Coronary artery (tissue), 2 donors: ENCODE measurements around the gene PRTFDC1.
A peak's percentile ranks its signal among the peaks of the same experiment; 100 is the strongest.

ENCODE experiments used
- DNase-seq: peaks from one replicate; pipeline ENCODE4 v3.0.0-alpha.2; 2017; ENCODE audit warnings: low spot score
- H3K27ac ChIP-seq, 2 donors: fragments of 200-600 bp; sonication (generic); one replicate each; pipeline ENCODE4 v1.5.1; 2016 to 2019
- H3K4me3 ChIP-seq: fragments of 200-600 bp; sonication (generic); 2 replicates; pipeline ENCODE4 v1.5.1; 2016; ENCODE audit warnings: mild to moderate bottlenecking, moderate library complexity
- TF ChIP-seq, protein P1 (sequence below): fragments of 200-600 bp; sonication (generic); IDR thresholded peaks from one replicate; pipeline ENCODE4 v1.5.1; 2019; ENCODE audit warnings: antibody characterized with exemption

Gene PRTFDC1

GRCh38 chr10:24952143-24952706 is at the start of gene PRTFDC1:
PRTFDC1 (minus strand) TSS chr10:24952606; CDS start chr10:24952575, 31 bp downstream.
- Histone ChIP-seq H3K4me3 (peak within 1 kb of the TSS; percentile 86), H3K27ac (peak within 1 kb of the TSS; percentile 70 to 88)
- DNase-seq, result no peak
- TF ChIP-seq, protein P1, sequence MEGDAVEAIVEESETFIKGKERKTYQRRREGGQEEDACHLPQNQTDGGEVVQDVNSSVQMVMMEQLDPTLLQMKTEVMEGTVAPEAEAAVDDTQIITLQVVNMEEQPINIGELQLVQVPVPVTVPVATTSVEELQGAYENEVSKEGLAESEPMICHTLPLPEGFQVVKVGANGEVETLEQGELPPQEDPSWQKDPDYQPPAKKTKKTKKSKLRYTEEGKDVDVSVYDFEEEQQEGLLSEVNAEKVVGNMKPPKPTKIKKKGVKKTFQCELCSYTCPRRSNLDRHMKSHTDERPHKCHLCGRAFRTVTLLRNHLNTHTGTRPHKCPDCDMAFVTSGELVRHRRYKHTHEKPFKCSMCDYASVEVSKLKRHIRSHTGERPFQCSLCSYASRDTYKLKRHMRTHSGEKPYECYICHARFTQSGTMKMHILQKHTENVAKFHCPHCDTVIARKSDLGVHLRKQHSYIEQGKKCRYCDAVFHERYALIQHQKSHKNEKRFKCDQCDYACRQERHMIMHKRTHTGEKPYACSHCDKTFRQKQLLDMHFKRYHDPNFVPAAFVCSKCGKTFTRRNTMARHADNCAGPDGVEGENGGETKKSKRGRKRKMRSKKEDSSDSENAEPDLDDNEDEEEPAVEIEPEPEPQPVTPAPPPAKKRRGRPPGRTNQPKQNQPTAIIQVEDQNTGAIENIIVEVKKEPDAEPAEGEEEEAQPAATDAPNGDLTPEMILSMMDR, result peak; percentile 45

- no peak for DNase-seq
- no peak overlapping the region for H3K4me3 ChIP-seq
- no peak overlapping the region for H3K27ac ChIP-seq
- TF ChIP-seq, protein P1, result no peak
Observed at GRCh38 chr10:24998044-24998443, 45.6 kb upstream of the PRTFDC1 start.

- TF ChIP-seq, protein P1, result no peak
- DNase-seq, result no peak
- H3K4me3 ChIP-seq, result no peak overlapping the region
- H3K27ac ChIP-seq, result no peak overlapping the region
Observed at GRCh38 chr10:24995072-24995471, 42.7 kb upstream of the PRTFDC1 start.

DNA sequence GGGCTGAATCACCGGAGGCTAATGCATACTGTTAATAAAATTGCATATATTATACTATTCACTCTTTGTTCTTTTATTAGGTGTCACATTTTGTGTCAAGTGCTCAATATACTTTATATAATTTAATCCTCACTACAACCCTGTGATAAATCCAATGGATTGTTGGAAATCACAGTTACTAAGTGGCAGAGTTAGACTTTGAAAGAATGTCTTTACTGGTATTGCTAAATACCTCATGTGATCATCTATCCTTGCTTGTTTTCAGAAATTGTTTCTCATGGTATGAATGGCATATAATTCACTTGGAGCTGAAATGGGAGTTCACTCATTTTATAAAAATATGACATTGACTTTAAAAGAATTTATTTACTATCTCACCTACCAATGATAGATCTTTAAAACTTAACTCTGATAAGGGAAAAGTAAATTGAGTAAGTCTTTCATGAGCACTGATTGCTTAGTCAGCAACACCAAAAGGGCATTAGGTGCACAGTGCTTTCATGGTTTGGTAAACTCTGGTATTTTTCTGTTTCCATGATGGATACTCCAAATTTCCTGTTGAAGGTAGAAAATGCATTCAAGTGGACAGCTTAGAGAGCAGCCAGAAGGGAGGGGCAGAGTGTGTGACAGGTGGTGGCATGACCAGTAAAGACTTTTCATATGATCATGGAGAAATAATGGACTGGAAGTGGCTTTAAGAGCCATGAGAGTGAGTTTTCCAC is 41.0 kb upstream of the PRTFDC1 start:
- Histone ChIP-seq H3K4me3 (no peak overlapping the region), H3K27ac (no peak overlapping the region)
- TF ChIP-seq, protein P1, result no peak
- no peak for DNase-seq

GRCh38 chr10:24992512-24993133 is 40.2 kb upstream of the PRTFDC1 start:
- DNase-seq, result no peak
- TF ChIP-seq, protein P1, result no peak
- Histone ChIP-seq H3K4me3 (no peak overlapping the region), H3K27ac (no peak overlapping the region)

GRCh38 chr10:24991298-24991697 is 38.9 kb upstream of the PRTFDC1 start:
- no peak overlapping the region for H3K27ac ChIP-seq
- no peak for DNase-seq
- TF ChIP-seq, protein P1, result no peak

More at GRCh38 chr10:24991298-24991697, 38.9 kb upstream of the PRTFDC1 start:
- H3K4me3 ChIP-seq, result no peak overlapping the region
